HG02870 (cell line): ENCODE measurements around the gene TEKT3.
A peak's percentile ranks its signal among the peaks of the same experiment; 100 is the strongest.

Source experiments
- ATAC-seq: cut with Tn5 transposase; IDR thresholded peaks from one replicate; pipeline ENCODE4 v1.9.1; 2021; ENCODE audit warnings: mild to moderate bottlenecking, moderate library complexity; ENCODE audit not compliant: unreplicated experiment

The TEKT3 gene

GRCh38 chr17:15267996-15268395 is 73.4 kb downstream of the TEKT3 start:
- ATAC-seq: no peak

GRCh38 chr17:15266325-15267125 is 74.9 kb downstream of the TEKT3 start:
- no peak for ATAC-seq

- ATAC-seq: no peak
Observed at GRCh38 chr17:15265131-15265530, 76.3 kb downstream of the TEKT3 start, which contains the start of gene PMP22. TSS of gene PMP22 (minus strand) at chr17:15265326. CDS start at chr17:15260727, 4,599 bp downstream.

- no peak for ATAC-seq
Observed at GRCh38 chr17:15264542-15264941, 76.9 kb downstream of the TEKT3 start.

- ATAC-seq: no peak
Observed at GRCh38 chr17:15263680-15264079, 77.7 kb downstream of the TEKT3 start.

GRCh38 chr17:15263206-15263579 is 78.2 kb downstream of the TEKT3 start:
- no peak for ATAC-seq

GRCh38 chr17:15262291-15263205 is 78.8 kb downstream of the TEKT3 start:
- ATAC-seq: no peak

- ATAC-seq: no peak
Observed at GRCh38 chr17:15261802-15262290, 79.6 kb downstream of the TEKT3 start.

GRCh38 chr17:15261258-15261801 is 80.1 kb downstream of the TEKT3 start:
- ATAC-seq: no peak

- ATAC-seq: no peak
Observed at GRCh38 chr17:15260376-15261257, 80.8 kb downstream of the TEKT3 start.

GRCh38 chr17:15257796-15258512 is 83.4 kb downstream of the TEKT3 start:
- ATAC-seq: no peak

GRCh38 chr17:15257258-15257788 is 84.1 kb downstream of the TEKT3 start:
- ATAC-seq: peak; percentile 75

GRCh38 chr17:15256689-15257088 is 84.7 kb downstream of the TEKT3 start:
- no peak for ATAC-seq

GRCh38 chr17:15255713-15256454 is 85.5 kb downstream of the TEKT3 start:
- ATAC-seq: no peak
